BLaER1 treated with 17β-estradiol and CSF1 and Interleukin-3, amounts not matched to agents 10 nM and 100 nM (cell line): ENCODE results near the gene STPG3.

Experiments used
- H3K27ac ChIP-seq, 11 experiments: shearing (Covaris generic); formaldehyde crosslinking; 2 replicates each; pipeline ENCODE4 v1.8.1; 2022
- H3K27me3 ChIP-seq, 11 experiments: shearing (Covaris generic); formaldehyde crosslinking; 2 replicates each; pipeline ENCODE4 v1.8.1; 2022
- H3K36me3 ChIP-seq, 11 experiments: shearing (Covaris generic); formaldehyde crosslinking; 2 replicates each; pipeline ENCODE4 v1.8.1; 2022
- H3K4me1 ChIP-seq, 10 experiments: shearing (Covaris generic); formaldehyde crosslinking; 2 replicates each; pipeline ENCODE4 v1.8.1; 2022
- H3K4me2 ChIP-seq, 11 experiments: shearing (Covaris generic); formaldehyde crosslinking; 2 replicates each; pipeline ENCODE4 v1.8.1; 2022
- H3K4me3 ChIP-seq, 10 experiments: shearing (Covaris generic); formaldehyde crosslinking; 2 replicates each; pipeline ENCODE4 v1.8.1; 2022
- H3K9ac ChIP-seq, 11 experiments: shearing (Covaris generic); formaldehyde crosslinking; 2 replicates each; pipeline ENCODE4 v1.8.1; 2022
- H3K9me3 ChIP-seq, 11 experiments: shearing (Covaris generic); formaldehyde crosslinking; replicated peaks in 1 of 11; 2 replicates each; pipeline ENCODE4 v1.8.1; 2022
- H4K20me1 ChIP-seq, 11 experiments: shearing (Covaris generic); formaldehyde crosslinking; 2 replicates each; pipeline ENCODE4 v1.8.1; 2022
- Cebpa-rat ChIP-seq, 11 experiments: shearing (Covaris generic); IDR thresholded peaks; 2 replicates each; pipeline ENCODE4 v1.8.1; 2022

STPG3 gene

DNA sequence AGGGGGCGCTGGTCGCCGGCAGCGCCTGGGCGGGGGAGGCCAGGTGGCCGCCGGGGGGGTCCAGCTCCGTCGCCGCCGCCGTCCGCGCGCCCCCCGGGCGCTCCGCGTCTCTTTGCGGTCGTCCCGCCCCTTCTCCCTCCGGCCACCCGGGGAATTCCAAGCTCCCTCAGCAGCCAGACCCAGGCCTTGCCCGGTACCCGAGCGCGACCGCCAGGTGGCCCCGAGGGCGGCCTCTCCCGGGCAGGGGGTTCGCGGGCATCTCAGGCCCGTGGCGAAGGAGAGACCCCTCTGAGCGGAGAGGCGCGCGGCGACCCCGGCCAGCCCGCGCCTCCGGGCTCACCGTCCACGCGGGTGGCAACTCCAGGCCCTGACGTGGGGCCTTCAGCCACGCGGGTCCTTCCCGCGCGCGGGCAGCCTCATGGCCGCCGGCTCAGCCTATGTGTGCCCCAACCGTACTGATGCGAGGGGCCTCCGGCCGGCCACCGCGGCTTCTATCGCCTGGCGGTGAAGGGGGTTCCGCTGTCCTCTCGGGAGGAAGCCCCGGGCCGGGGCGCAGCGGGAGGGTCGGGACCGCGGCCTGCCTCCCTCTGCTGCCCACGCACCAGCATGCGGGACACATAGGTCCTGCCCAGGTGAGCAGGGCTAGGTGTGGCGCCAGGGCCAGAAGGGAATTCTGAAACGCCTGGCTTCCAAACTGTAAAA lies 51.5 kb downstream of the STPG3 start:
- Histone ChIP-seq H3K27ac (peak overlapping the region; percentile 18 to 88 (median 72); a peak in 21 of 22 replicates), H3K9ac (peak overlapping the region; percentile 62 to 81 (median 76)), H3K4me1 (peaks cover 58 to 90% (median 79%) of the 10 kb centered on the region in 10 experiments), H3K4me3 (peak overlapping the region; percentile 54 to 78 (median 66)), H3K27me3 (peaks cover 40 to 45% (median 43%) of the 10 kb centered on the region in 11 experiments), H3K9me3 (no peaks in the 10 kb centered on the region), H4K20me1 (peaks cover 0 to 39% (median 35%) of the 10 kb centered on the region in 11 experiments; a peak in 19 of 22 replicates), H3K36me3 (no peaks in the 10 kb centered on the region; a peak in 1 of 22 replicates), H3K4me2 (peak overlapping the region; percentile 96 to 100 (median 98))
- no peak for TF ChIP-seq Cebpa-rat (IDR thresholded peaks at IDR 0.05)
